Measurements from ENCODE around the gene SMNDC1. TPM values are rescaled to one million over a fixed set of nuclear protein-coding genes. Genes with fewer than 3 reads are reported as not detected.
A peak's percentile ranks its signal among the peaks of the same experiment; 100 is the strongest.

Gene SMNDC1
- total RNA-seq, 1 donor from 2014 or later = 46.7 TPM

DNA sequence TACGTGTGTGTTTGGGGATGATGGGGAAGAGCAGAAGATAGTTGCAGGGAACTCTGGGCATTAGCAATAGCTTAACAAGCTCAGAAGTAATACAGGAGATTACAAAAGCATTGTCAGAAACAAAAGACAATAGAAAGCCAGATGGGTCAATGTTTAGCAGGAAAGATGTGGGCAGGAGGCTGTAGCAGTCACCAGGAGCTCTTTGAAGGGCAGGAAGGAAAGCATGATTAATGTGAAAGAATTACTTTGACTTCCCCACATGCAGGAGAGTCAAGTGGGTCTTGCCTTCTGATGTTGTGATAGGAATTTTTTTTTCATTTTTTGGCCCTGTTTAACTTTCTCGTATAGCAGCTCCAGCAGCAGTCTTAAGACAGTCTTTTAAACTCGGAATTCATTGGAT is 6.0 kb upstream of the SMNDC1 start:
- no peak for DNase-seq (ENCODE audit: low read depth)
- H3K9me3 Mint-ChIP-seq (ENCODE audit: unreplicated experiment) = no peaks in the 10 kb centered on the region
- Histone ChIP-seq H3K4me2 (ENCODE audit: low read length) (peak overlapping the region; percentile 37), H3K9ac (ENCODE audit: low read length) (peak overlapping the region; percentile 34), H3K27ac (ENCODE audit: low read depth, low read length) (no peak overlapping the region), H3K9me3 (ENCODE audit: insufficient read depth, low read depth, low read length) (no peaks in the 10 kb centered on the region), H3K79me2 (ENCODE audit: insufficient read depth, low read length) (no peaks in the 10 kb centered on the region), H3K4me3 (ENCODE audit: insufficient read depth, low read depth, low read length) (no peak overlapping the region), H3K36me3 (ENCODE audit: insufficient read depth, low read length) (no peaks in the 10 kb centered on the region), H3K4me1 (ENCODE audit: insufficient read depth, low read length) (peaks cover 7% of the 10 kb centered on the region), H4K20me1 (ENCODE audit: insufficient read depth, low read length) (no peaks in the 10 kb centered on the region), H3K27me3 (ENCODE audit: insufficient read depth, low read length) (no peaks in the 10 kb centered on the region), H2AFZ (ENCODE audit: low read depth, low read length) (no peak overlapping the region)
- H3K4me3 Mint-ChIP-seq (ENCODE audit: unreplicated experiment) = no peak overlapping the region
- no peaks in the 10 kb centered on the region for H3K36me3 Mint-ChIP-seq (ENCODE audit: low read depth, unreplicated experiment)
- FAIRE-seq = no peak
- no peaks in the 10 kb centered on the region for H3K27me3 Mint-ChIP-seq (ENCODE audit: low read depth, unreplicated experiment)
- peaks cover 8% of the 10 kb centered on the region for H3K4me1 Mint-ChIP-seq (ENCODE audit: low read depth, unreplicated experiment)
- no peak for TF ChIP-seq EZH2 (IDR thresholded peaks at IDR 0.05; ENCODE audit: insufficient read depth, low read length)
- TF ChIP-seq, protein P1, sequence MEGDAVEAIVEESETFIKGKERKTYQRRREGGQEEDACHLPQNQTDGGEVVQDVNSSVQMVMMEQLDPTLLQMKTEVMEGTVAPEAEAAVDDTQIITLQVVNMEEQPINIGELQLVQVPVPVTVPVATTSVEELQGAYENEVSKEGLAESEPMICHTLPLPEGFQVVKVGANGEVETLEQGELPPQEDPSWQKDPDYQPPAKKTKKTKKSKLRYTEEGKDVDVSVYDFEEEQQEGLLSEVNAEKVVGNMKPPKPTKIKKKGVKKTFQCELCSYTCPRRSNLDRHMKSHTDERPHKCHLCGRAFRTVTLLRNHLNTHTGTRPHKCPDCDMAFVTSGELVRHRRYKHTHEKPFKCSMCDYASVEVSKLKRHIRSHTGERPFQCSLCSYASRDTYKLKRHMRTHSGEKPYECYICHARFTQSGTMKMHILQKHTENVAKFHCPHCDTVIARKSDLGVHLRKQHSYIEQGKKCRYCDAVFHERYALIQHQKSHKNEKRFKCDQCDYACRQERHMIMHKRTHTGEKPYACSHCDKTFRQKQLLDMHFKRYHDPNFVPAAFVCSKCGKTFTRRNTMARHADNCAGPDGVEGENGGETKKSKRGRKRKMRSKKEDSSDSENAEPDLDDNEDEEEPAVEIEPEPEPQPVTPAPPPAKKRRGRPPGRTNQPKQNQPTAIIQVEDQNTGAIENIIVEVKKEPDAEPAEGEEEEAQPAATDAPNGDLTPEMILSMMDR (IDR thresholded peaks at IDR 0.05; ENCODE audit: insufficient read depth, low read depth, low read length) = no peak
- H3K27ac Mint-ChIP-seq (ENCODE audit: unreplicated experiment) = no peak overlapping the region

DNA sequence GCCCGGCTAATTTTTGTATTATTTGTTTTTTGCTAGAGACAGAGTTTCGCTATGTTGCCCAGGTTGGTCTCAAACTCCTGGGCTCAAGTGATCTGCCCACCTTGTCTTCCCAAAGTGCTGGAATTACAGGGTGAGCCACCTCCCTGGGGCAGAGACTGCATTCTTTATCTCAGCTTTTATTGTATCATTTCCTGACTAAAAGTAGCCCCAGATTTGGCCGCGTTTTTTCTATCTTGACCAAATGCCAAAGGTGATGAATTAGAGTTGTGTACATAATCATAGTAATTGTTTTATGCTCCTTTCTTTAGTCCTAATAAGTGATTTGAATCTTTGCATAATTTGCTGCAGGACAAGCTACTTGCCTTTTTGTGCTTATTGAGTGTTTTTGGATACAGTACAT is 3.1 kb upstream of the SMNDC1 start:
- Histone ChIP-seq H3K4me3 (ENCODE audit: insufficient read depth, low read depth, low read length) (no peak overlapping the region), H3K4me1 (ENCODE audit: insufficient read depth, low read length) (peaks cover 10% of the 10 kb centered on the region), H3K4me2 (ENCODE audit: low read length) (no peak overlapping the region), H3K79me2 (ENCODE audit: insufficient read depth, low read length) (peaks cover 20% of the 10 kb centered on the region), H3K27me3 (ENCODE audit: insufficient read depth, low read length) (no peaks in the 10 kb centered on the region), H4K20me1 (ENCODE audit: insufficient read depth, low read length) (peaks cover 10% of the 10 kb centered on the region), H3K9ac (ENCODE audit: low read length) (no peak overlapping the region), H2AFZ (ENCODE audit: low read depth, low read length) (no peak overlapping the region), H3K27ac (ENCODE audit: low read depth, low read length) (no peak overlapping the region), H3K9me3 (ENCODE audit: insufficient read depth, low read depth, low read length) (no peaks in the 10 kb centered on the region), H3K36me3 (ENCODE audit: insufficient read depth, low read length) (peaks cover 4% of the 10 kb centered on the region)
- peaks cover 12% of the 10 kb centered on the region for H3K4me1 Mint-ChIP-seq (ENCODE audit: low read depth, unreplicated experiment)
- H3K27me3 Mint-ChIP-seq (ENCODE audit: low read depth, unreplicated experiment) = no peaks in the 10 kb centered on the region
- no peaks in the 10 kb centered on the region for H3K36me3 Mint-ChIP-seq (ENCODE audit: low read depth, unreplicated experiment)
- H3K27ac Mint-ChIP-seq (ENCODE audit: unreplicated experiment) = no peak overlapping the region
- DNase-seq (ENCODE audit: low read depth) (no peak), FAIRE-seq (no peak)
- no peak overlapping the region for H3K4me3 Mint-ChIP-seq (ENCODE audit: unreplicated experiment)
- TF ChIP-seq, protein P1 (IDR thresholded peaks at IDR 0.05; ENCODE audit: insufficient read depth, low read depth, low read length) = no peak
- TF ChIP-seq EZH2 (IDR thresholded peaks at IDR 0.05; ENCODE audit: insufficient read depth, low read length) = no peak
- H3K9me3 Mint-ChIP-seq (ENCODE audit: unreplicated experiment) = no peaks in the 10 kb centered on the region

GRCh38 chr10:110306452-110306768 is 1.7 kb upstream of the SMNDC1 start:
- Histone ChIP-seq H3K79me2 (ENCODE audit: insufficient read depth, low read length) (peaks cover 34% of the 10 kb centered on the region), H3K9ac (ENCODE audit: low read length) (no peak overlapping the region), H3K4me1 (ENCODE audit: insufficient read depth, low read length) (peaks cover 10% of the 10 kb centered on the region), H4K20me1 (ENCODE audit: insufficient read depth, low read length) (peaks cover 24% of the 10 kb centered on the region), H3K4me3 (ENCODE audit: insufficient read depth, low read depth, low read length) (no peak overlapping the region), H2AFZ (ENCODE audit: low read depth, low read length) (no peak overlapping the region), H3K4me2 (ENCODE audit: low read length) (peak overlapping the region; percentile 67), H3K9me3 (ENCODE audit: insufficient read depth, low read depth, low read length) (no peaks in the 10 kb centered on the region), H3K27me3 (ENCODE audit: insufficient read depth, low read length) (no peaks in the 10 kb centered on the region), H3K27ac (ENCODE audit: low read depth, low read length) (no peak overlapping the region), H3K36me3 (ENCODE audit: insufficient read depth, low read length) (peaks cover 18% of the 10 kb centered on the region)
- Mint-ChIP-seq H3K4me1 (ENCODE audit: low read depth, unreplicated experiment) (peaks cover 23% of the 10 kb centered on the region), H3K4me3 (ENCODE audit: unreplicated experiment) (no peak overlapping the region), H3K9me3 (ENCODE audit: unreplicated experiment) (no peaks in the 10 kb centered on the region), H3K27me3 (ENCODE audit: low read depth, unreplicated experiment) (no peaks in the 10 kb centered on the region), H3K27ac (ENCODE audit: unreplicated experiment) (peak overlapping the region; percentile 97), H3K36me3 (ENCODE audit: low read depth, unreplicated experiment) (no peaks in the 10 kb centered on the region)
- DNase-seq (ENCODE audit: low read depth) (no peak), FAIRE-seq (no peak)
- no peak for TF ChIP-seq EZH2 (IDR thresholded peaks at IDR 0.05; ENCODE audit: insufficient read depth, low read length)
- TF ChIP-seq, protein P1 (IDR thresholded peaks at IDR 0.05; ENCODE audit: insufficient read depth, low read depth, low read length) = no peak
